NCI-H1105 (cell line): ENCODE data around the gene CAMK2B.
"Not testable (repeated sequence)": the region's sequence is repeated elsewhere in the genome, so short reads cannot be mapped to it uniquely, and the experiment has no call there.

ENCODE experiments used
- DNase-seq: peaks from one replicate; lab custom pipeline; 2025; lab: John Stamatoyannopoulos, UW

The CAMK2B gene

GRCh38 chr7:44189286-44189992 lies 136.0 kb downstream of the CAMK2B start, which contains the start of gene GCK:
Gene GCK (minus strand): TSS chr7:44189439. CDS start chr7:44188953, 486 bp downstream.
- DNase-seq = no peak

GRCh38 chr7:44188480-44189225 lies 136.7 kb downstream of the CAMK2B start:
- no peak for DNase-seq

GRCh38 chr7:44187636-44188416 lies 137.6 kb downstream of the CAMK2B start:
- DNase-seq = no peak

GRCh38 chr7:44186736-44187135 lies 138.7 kb downstream of the CAMK2B start:
- no peak for DNase-seq

GRCh38 chr7:44185729-44186128 lies 139.7 kb downstream of the CAMK2B start:
- no peak for DNase-seq

- no peak for DNase-seq
These were observed 140.4 kb downstream of the CAMK2B start for GRCh38 chr7:44184873-44185446.

GRCh38 chr7:44184206-44184872 lies 141.1 kb downstream of the CAMK2B start:
- DNase-seq = no peak

GRCh38 chr7:44183386-44183785 lies 142.0 kb downstream of the CAMK2B start:
- no peak for DNase-seq

GRCh38 chr7:44182827-44183226 lies 142.6 kb downstream of the CAMK2B start:
- DNase-seq = no peak

GRCh38 chr7:44180631-44181030 lies 144.8 kb downstream of the CAMK2B start:
- DNase-seq = no peak

GRCh38 chr7:44177570-44178131 lies 147.7 kb downstream of the CAMK2B start:
- DNase-seq = no peak

GRCh38 chr7:44176486-44176885 lies 148.9 kb downstream of the CAMK2B start:
- DNase-seq = no peak

- no peak for DNase-seq
These were observed 149.7 kb downstream of the CAMK2B start for GRCh38 chr7:44175730-44176129.

GRCh38 chr7:44174694-44174948 lies 150.8 kb downstream of the CAMK2B start:
- not testable (repeated sequence) for DNase-seq

- DNase-seq = no peak
These were observed 151.3 kb downstream of the CAMK2B start for GRCh38 chr7:44173911-44174693.

GRCh38 chr7:44172803-44173424 lies 152.5 kb downstream of the CAMK2B start:
- peak; percentile 49 for DNase-seq

GRCh38 chr7:44172352-44172751 lies 153.0 kb downstream of the CAMK2B start:
- DNase-seq = no peak

GRCh38 chr7:44171901-44172300 lies 153.5 kb downstream of the CAMK2B start:
- not testable (repeated sequence) for DNase-seq

GRCh38 chr7:44167920-44168319 lies 157.5 kb downstream of the CAMK2B start:
- no peak for DNase-seq
